K562 (cell line): ENCODE results near the gene ENTPD8. TPM values are rescaled to one million over a fixed set of nuclear protein-coding genes. Genes with fewer than 3 reads are reported as not detected.
A peak's percentile ranks its signal among the peaks of the same experiment; 100 is the strongest.

Experiments
- ATAC-seq: fragments of 200-7000 bp; cut with Tn5 transposase; 3 replicates; pipeline ENCODE4 v1.9.1; 2020; ENCODE audit warnings: moderate library complexity
- BruUV-seq: library from RNA; stranded (reverse); fragments of 400-500 nt; replicated peaks from 2 replicates; lab custom pipeline; 2021; lab: Mats Ljungman, UMichigan
- CTCF ChIA-PET: fragments of 300-600 bp; formaldehyde crosslinking; extraction: SDS; loops from one replicate; lab custom pipeline; 2021; ENCODE audit warnings: low intra/inter-chr PET ratio; lab: Yijun Ruan, JAX
- POLR2A ChIA-PET: fragments of 300-600, 350-650 bp; sonication (Branson Sonifier 250); formaldehyde crosslinking; extraction: SDS; loops from one replicate; lab custom pipeline; 2021; ENCODE audit warnings: antibody characterized with exemption, inconsistent platforms; lab: Yijun Ruan, JAX
- DNase-seq, 4 experiments: peaks; one replicate each; pipeline versions ENCODE4 v3.0.0 to v3.0.0-alpha.2; 2011 to 2018; ENCODE audit warnings: low spot score in 3 of 4, mixed read lengths in 3 of 4; ENCODE audit errors: extremely low read depth in 1 of 4
- FAIRE-seq: peaks from 2 replicates; lab custom pipeline; 2011; peaks lifted over from hg19 to GRCh38; lab: Jason Lieb, UNC
- H2AFZ ChIP-seq: 2 replicates; pipeline ENCODE4 v1.6.0; 2011; ENCODE audit warnings: low read depth, low read length, control low read depth, inconsistent platforms
- H3K27ac ChIP-seq: fragments of 200-600 bp; 3 replicates; pipeline ENCODE4 v1.8.0; 2011; ENCODE audit warnings: low read depth, mild to moderate bottlenecking, control low read depth, inconsistent platforms, low read length, moderate library complexity, mixed read lengths; ENCODE audit errors: extremely low read depth
- H3K27me3 ChIP-seq, 2 experiments: fragments of 300-600 bp in 1 of 2; 2 replicates in 1 of 2; 3 replicates in 1 of 2; pipeline versions ENCODE4 v1.6.0 to v1.8.0; 2011; ENCODE audit warnings: inconsistent platforms in 2 of 2, low read length in 2 of 2, mild to moderate bottlenecking in 1 of 2, mixed read lengths in 1 of 2, moderate library complexity in 1 of 2; ENCODE audit not compliant: control insufficient read depth in 2 of 2, insufficient read depth in 2 of 2
- H3K36me3 ChIP-seq: fragments of 300-600 bp; 3 replicates; pipeline ENCODE4 v1.8.0; 2011; ENCODE audit warnings: mild to moderate bottlenecking, low read length, inconsistent platforms; ENCODE audit not compliant: control insufficient read depth, insufficient read depth
- H3K4me1 ChIP-seq, 2 experiments: fragments of 200-600 bp in 1 of 2; replicated peaks in 1 of 2; 2 replicates in 1 of 2; 3 replicates in 1 of 2; pipeline versions ENCODE4 v1.5.1 to v1.8.0; 2011; ENCODE audit warnings: inconsistent platforms in 2 of 2, low read length in 2 of 2, mild to moderate bottlenecking in 1 of 2, mixed read lengths in 1 of 2, moderate library complexity in 1 of 2; ENCODE audit not compliant: control insufficient read depth in 2 of 2, insufficient read depth in 2 of 2
- H3K4me2 ChIP-seq: 2 replicates; pipeline ENCODE4 v1.6.1; 2011; ENCODE audit warnings: low read length, control low read depth, inconsistent platforms, mixed read lengths; ENCODE audit not compliant: insufficient read depth
- H3K4me3 ChIP-seq: fragments of 200-600 bp; sonication (generic), shearing (Covaris generic); 2 replicates; pipeline ENCODE4 v1.5.1; 2016; ENCODE audit warnings: control low read depth, inconsistent platforms
- H3K79me2 ChIP-seq: fragments of 200-600 bp; 3 replicates; pipeline ENCODE4 v1.8.0; 2011; ENCODE audit warnings: low read length, inconsistent platforms; ENCODE audit not compliant: control insufficient read depth, insufficient read depth
- H3K9ac ChIP-seq, 2 experiments: 2 replicates each; pipeline versions ENCODE4 v1.6.0 to v1.6.1; 2011; ENCODE audit warnings: low read depth in 2 of 2, low read length in 2 of 2, control low read depth in 1 of 2, inconsistent platforms in 1 of 2, mild to moderate bottlenecking in 1 of 2, mixed read lengths in 1 of 2; ENCODE audit not compliant: insufficient read depth in 1 of 2
- H3K9me1 ChIP-seq: one replicate; pipeline ENCODE4 v1.6.0; 2011; ENCODE audit warnings: inconsistent platforms, mild to moderate bottlenecking, low read length, moderate library complexity; ENCODE audit not compliant: control insufficient read depth, insufficient read depth
- H3K9me3 ChIP-seq: replicated peaks from 2 replicates; pipeline ENCODE4 v1.5.1; 2011; ENCODE audit warnings: low read depth, low read length, inconsistent platforms; ENCODE audit not compliant: control insufficient read depth, insufficient read depth
- H4K20me1 ChIP-seq: replicated peaks from 2 replicates; pipeline ENCODE4 v1.6.1; 2011; ENCODE audit warnings: low read length, inconsistent platforms, mixed read lengths; ENCODE audit not compliant: control insufficient read depth, insufficient read depth
- CHD4 ChIP-seq: fragments of 200-600 bp; sonication (generic); IDR thresholded peaks from 3 replicates; pipeline ENCODE4 v1.6.1; 2012; ENCODE audit warnings: low read depth, mild to moderate bottlenecking, mixed read lengths, low read length, inconsistent platforms; ENCODE audit not compliant: insufficient read depth, insufficient replicate concordance, poor library complexity, severe bottlenecking
- DDX20 ChIP-seq: fragments of 450-650 bp; IDR thresholded peaks from 2 replicates; pipeline ENCODE4 v1.6.1; 2016; ENCODE audit warnings: missing genetic modification characterization, low read depth, mild to moderate bottlenecking, missing compliant biosample characterization, moderate library complexity
- E2F6 ChIP-seq, 2 experiments: IDR thresholded peaks; 2 replicates each; pipeline ENCODE4 v1.6.1; 2011; ENCODE audit warnings: borderline replicate concordance in 1 of 2, control low read depth in 1 of 2, low read depth in 1 of 2, low read length in 1 of 2, mild to moderate bottlenecking in 1 of 2, mixed read lengths in 1 of 2, moderate library complexity in 1 of 2; ENCODE audit not compliant: insufficient read depth in 1 of 2, insufficient read length in 1 of 2, poor library complexity in 1 of 2, severe bottlenecking in 1 of 2; ENCODE audit errors: extremely low read depth in 1 of 2
- MIER1 ChIP-seq: fragments of 450-650 bp; IDR thresholded peaks from 2 replicates; pipeline ENCODE4 v1.6.1; 2016; ENCODE audit warnings: antibody characterized with exemption, mild to moderate bottlenecking, low read depth
- THAP12 ChIP-seq: fragments of 250-450 bp; sonication (Bioruptor Pico); IDR thresholded peaks from 2 replicates; pipeline ENCODE4 v1.9.0; 2021; ENCODE audit warnings: mild to moderate bottlenecking, inconsistent platforms
- XRCC4 ChIP-seq: IDR thresholded peaks from one replicate; pipeline ENCODE4 v1.6.1; 2011; ENCODE audit not compliant: insufficient read depth, insufficient read length; ENCODE audit errors: extremely low read depth
- ZNF778 ChIP-seq: fragments of 450-650 bp; formaldehyde crosslinking; IDR thresholded peaks from 2 replicates; pipeline ENCODE4 v1.4.0; 2020; ENCODE audit warnings: mild to moderate bottlenecking, moderate library complexity
- WGBS: fragments of 100-300 bp; shearing (Covaris generic); methylation state at CpG from one replicate; pipeline ENCODE4 v1.1.6; 2016; ENCODE audit warnings: low coverage, mixed read lengths; ENCODE audit not compliant: insufficient coverage; ENCODE audit errors: missing lambda C conversion rate; 5-methylcytosine and 5-hydroxymethylcytosine counted together
- in situ Hi-C: fragments of 300-500 bp; cut with MboI; formaldehyde crosslinking; loops from 4 replicates; pipeline ENCODE4 v1.15.0; 2018; ENCODE audit warnings: inconsistent platforms, mixed read lengths
- intact Hi-C: fragments of 100-400 bp; cut with micrococcal nuclease; formaldehyde crosslinking; loops from 2 replicates; pipeline ENCODE4 v1.14.2; 2022
- polyA plus RNA-seq, 8 experiments: library from polyadenylated mRNA; depleted of rRNA in 4 of 8; stranded (reverse) in 5 of 8; unstranded in 3 of 8; fragments of >200 nt; fragmentation: Nextera tagmentation in 2 of 8; fragmentation: Illumina TruSeq in 1 of 8; extraction: Ambion mirVana in 2 of 8; extraction: Trizol in 1 of 8; gene quantifications; 2 replicates each; pipeline versions ENCODE4 v1.2.1 to v1.2.3, GENCODE V29; 2011 to 2014; ENCODE audit warnings: inconsistent platforms in 1 of 8, missing spikeins in 1 of 8
- total RNA-seq, 7 experiments: library from RNA; depleted of rRNA in 6 of 7; stranded (reverse); fragments of >200 nt in 6 of 7; fragmentation: Illumina TruSeq in 2 of 7; extraction: Trizol in 2 of 7; gene quantifications; 2 replicates each; pipeline versions ENCODE4 v1.2.1 to v1.2.3, GENCODE V29; 2011 to 2021; ENCODE audit warnings: low replicate concordance in 1 of 7
- TF ChIP-seq, protein P1 (sequence below): sonication (generic); formaldehyde crosslinking; IDR thresholded peaks from 2 replicates; pipeline ENCODE4 v1.8.1; 2023; ENCODE audit warnings: missing genetic modification reagents, mild to moderate bottlenecking, borderline replicate concordance

ENTPD8 gene
- total and polyA plus RNA-seq, 9 of the 15 experiments (the other 6 are each of a cell fraction or from before 2014, with no cell fraction given) = 0.06 to 0.27 (median 0.19) TPM; not detected in 5

GRCh38 chr9:137461316-137461662 lies 20.1 kb upstream of the ENTPD8 start (continued):
- TF ChIP-seq THAP12 (CRISPR knock-in tag) (0 out of 2 replicates have a peak, but pooled peaks have one; percentile 20), E2F6 (IDR thresholded peaks at IDR 0.05; ENCODE audit: borderline replicate concordance in 1 of 2, extremely low read depth in 1 of 2, insufficient read depth in 1 of 2, insufficient read length in 1 of 2, low read depth in 1 of 2, low read length in 1 of 2, poor library complexity in 1 of 2, severe bottlenecking in 1 of 2) (peak in 1 of 2 experiments; percentile 2)

GRCh38 chr9:137460363-137461315 lies 19.5 kb upstream of the ENTPD8 start:
- BruUV-seq = no TSS peak
- no peak for TF ChIP-seq DDX20 (tag)
- TF ChIP-seq CHD4 = no peak
- TF ChIP-seq XRCC4 = no peak
- no peak for TF ChIP-seq ZNF778 (CRISPR knock-in tag)
- TF ChIP-seq, protein P1, sequence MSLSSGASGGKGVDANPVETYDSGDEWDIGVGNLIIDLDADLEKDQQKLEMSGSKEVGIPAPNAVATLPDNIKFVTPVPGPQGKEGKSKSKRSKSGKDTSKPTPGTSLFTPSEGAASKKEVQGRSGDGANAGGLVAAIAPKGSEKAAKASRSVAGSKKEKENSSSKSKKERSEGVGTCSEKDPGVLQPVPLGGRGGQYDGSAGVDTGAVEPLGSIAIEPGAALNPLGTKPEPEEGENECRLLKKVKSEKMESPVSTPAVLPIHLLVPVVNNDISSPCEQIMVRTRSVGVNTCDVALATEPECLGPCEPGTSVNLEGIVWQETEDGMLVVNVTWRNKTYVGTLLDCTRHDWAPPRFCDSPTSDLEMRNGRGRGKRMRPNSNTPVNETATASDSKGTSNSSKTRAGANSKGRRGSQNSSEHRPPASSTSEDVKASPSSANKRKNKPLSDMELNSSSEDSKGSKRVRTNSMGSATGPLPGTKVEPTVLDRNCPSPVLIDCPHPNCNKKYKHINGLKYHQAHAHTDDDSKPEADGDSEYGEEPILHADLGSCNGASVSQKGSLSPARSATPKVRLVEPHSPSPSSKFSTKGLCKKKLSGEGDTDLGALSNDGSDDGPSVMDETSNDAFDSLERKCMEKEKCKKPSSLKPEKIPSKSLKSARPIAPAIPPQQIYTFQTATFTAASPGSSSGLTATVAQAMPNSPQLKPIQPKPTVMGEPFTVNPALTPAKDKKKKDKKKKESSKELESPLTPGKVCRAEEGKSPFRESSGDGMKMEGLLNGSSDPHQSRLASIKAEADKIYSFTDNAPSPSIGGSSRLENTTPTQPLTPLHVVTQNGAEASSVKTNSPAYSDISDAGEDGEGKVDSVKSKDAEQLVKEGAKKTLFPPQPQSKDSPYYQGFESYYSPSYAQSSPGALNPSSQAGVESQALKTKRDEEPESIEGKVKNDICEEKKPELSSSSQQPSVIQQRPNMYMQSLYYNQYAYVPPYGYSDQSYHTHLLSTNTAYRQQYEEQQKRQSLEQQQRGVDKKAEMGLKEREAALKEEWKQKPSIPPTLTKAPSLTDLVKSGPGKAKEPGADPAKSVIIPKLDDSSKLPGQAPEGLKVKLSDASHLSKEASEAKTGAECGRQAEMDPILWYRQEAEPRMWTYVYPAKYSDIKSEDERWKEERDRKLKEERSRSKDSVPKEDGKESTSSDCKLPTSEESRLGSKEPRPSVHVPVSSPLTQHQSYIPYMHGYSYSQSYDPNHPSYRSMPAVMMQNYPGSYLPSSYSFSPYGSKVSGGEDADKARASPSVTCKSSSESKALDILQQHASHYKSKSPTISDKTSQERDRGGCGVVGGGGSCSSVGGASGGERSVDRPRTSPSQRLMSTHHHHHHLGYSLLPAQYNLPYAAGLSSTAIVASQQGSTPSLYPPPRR (CRISPR knock-in tag) = no peak
- no peak for TF ChIP-seq MIER1
- H3K27me3 ChIP-seq = no peaks in the 10 kb centered on the region
- in situ Hi-C loops = no loop called here
- ChIA-PET POLR2A (interaction anchor here (0.7 kb wide), 1 partner anchor 8 kb away, joined by 3 read pairs; no protein-coding TSS in a partner anchor), CTCF (no interaction called here)
- peak overlapping the region; percentile 1 to 97; a peak in 2 of 4 replicates for H3K9ac ChIP-seq
- peaks cover 17 to 98% of the 10 kb centered on the region in 2 experiments for H3K4me1 ChIP-seq
- no peak overlapping the region for H3K4me2 ChIP-seq
- H4K20me1 ChIP-seq = no peaks in the 10 kb centered on the region
- ATAC-seq (no peak), DNase-seq (no peak), FAIRE-seq (no peak)
- H3K9me3 ChIP-seq = no peaks in the 10 kb centered on the region
- no peaks in the 10 kb centered on the region for H3K9me1 ChIP-seq
- no peak overlapping the region for H3K4me3 ChIP-seq
- H3K27ac ChIP-seq = peak overlapping the region; percentile 87; the same call in 2 of the 3 replicates
- WGBS = 82% methylated on average over 24 of the region's 31 CpGs
- H3K79me2 ChIP-seq = peaks cover 12% of the 10 kb centered on the region
- peaks cover 24% of the 10 kb centered on the region; the same call in 1 of the 3 replicates for H3K36me3 ChIP-seq
- H2AFZ ChIP-seq = peak overlapping the region; percentile 46; the same call in 1 of the 2 replicates
- intact Hi-C loops = loop anchor here (2.0 kb wide), 1 partner anchor 32 kb away; no protein-coding TSS in a partner anchor
